Bronchial epithelial cell (primary cell): ENCODE data around the gene CRAMP1. TPM values are rescaled to one million over a fixed set of nuclear protein-coding genes. Genes with fewer than 3 reads are reported as not detected.

ENCODE experiments used
- DNase-seq: peaks from one replicate; pipeline ENCODE4 v3.0.0-alpha.2; 2010; ENCODE audit warnings: low read depth
- FAIRE-seq: peaks from 2 replicates; lab custom pipeline; 2011; peaks lifted over from hg19 to GRCh38; lab: Jason Lieb, UNC
- H3K27me3 ChIP-seq: 2 replicates; pipeline ENCODE4 v1.5.1; 2011; ENCODE audit warnings: low read length; ENCODE audit not compliant: control insufficient read depth, insufficient read depth
- H3K36me3 ChIP-seq: 2 replicates; pipeline ENCODE4 v1.5.1; 2011; ENCODE audit warnings: low read length; ENCODE audit not compliant: control insufficient read depth, insufficient read depth
- H3K4me3 ChIP-seq: 2 replicates; pipeline ENCODE4 v1.5.1; 2011; ENCODE audit warnings: mild to moderate bottlenecking, low read depth, low read length, control low read depth
- total RNA-seq: library from RNA; depleted of rRNA; stranded (reverse); fragments of >200 nt; gene quantifications from 2 replicates; pipeline ENCODE4 v1.2.1, GENCODE V29; 2014
- TF ChIP-seq, protein P1 (sequence below): IDR thresholded peaks from 2 replicates; pipeline ENCODE4 v1.5.1; 2011; ENCODE audit warnings: mild to moderate bottlenecking, moderate library complexity, low read length, control low read depth, inconsistent platforms; ENCODE audit not compliant: insufficient read depth, severe bottlenecking

Gene CRAMP1
- total RNA-seq, 1 donor from 2014 or later: 3.9 TPM

DNA sequence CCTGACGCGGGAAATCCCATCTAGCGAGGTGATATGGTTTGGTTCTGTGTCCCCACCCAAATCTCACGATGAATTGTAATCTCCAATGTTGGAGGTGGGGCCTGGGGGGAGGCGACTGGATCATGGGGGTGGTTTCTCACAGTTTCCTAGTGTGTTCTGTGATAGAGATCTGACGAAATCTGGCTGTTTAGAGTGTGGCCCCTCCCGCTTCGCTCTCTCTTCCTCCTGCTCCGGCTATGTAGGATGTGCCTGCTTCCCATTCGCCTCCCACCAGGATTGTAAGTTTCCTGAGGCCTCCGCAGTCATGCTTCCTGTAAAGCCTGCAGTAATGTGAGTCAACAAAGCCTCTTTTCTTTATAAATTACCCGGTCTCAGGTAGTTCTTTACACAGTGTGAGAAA, 31.9 kb upstream of the CRAMP1 start:
- FAIRE-seq: no peak
- Histone ChIP-seq H3K4me3 (no peak overlapping the region), H3K27me3 (no peaks in the 10 kb centered on the region), H3K36me3 (no peaks in the 10 kb centered on the region)
- DNase-seq: no peak
- TF ChIP-seq, protein P1, sequence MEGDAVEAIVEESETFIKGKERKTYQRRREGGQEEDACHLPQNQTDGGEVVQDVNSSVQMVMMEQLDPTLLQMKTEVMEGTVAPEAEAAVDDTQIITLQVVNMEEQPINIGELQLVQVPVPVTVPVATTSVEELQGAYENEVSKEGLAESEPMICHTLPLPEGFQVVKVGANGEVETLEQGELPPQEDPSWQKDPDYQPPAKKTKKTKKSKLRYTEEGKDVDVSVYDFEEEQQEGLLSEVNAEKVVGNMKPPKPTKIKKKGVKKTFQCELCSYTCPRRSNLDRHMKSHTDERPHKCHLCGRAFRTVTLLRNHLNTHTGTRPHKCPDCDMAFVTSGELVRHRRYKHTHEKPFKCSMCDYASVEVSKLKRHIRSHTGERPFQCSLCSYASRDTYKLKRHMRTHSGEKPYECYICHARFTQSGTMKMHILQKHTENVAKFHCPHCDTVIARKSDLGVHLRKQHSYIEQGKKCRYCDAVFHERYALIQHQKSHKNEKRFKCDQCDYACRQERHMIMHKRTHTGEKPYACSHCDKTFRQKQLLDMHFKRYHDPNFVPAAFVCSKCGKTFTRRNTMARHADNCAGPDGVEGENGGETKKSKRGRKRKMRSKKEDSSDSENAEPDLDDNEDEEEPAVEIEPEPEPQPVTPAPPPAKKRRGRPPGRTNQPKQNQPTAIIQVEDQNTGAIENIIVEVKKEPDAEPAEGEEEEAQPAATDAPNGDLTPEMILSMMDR: no peak

GRCh38 chr16:1580956-1581355, 31.2 kb upstream of the CRAMP1 start:
- no peak overlapping the region for H3K4me3 ChIP-seq
- TF ChIP-seq, protein P1: no peak
- no peaks in the 10 kb centered on the region for H3K27me3 ChIP-seq
- peaks cover under 1% of the 10 kb centered on the region for H3K36me3 ChIP-seq
- no peak for FAIRE-seq
- no peak for DNase-seq

GRCh38 chr16:1581804-1582203, 30.4 kb upstream of the CRAMP1 start:
- no peak overlapping the region for H3K4me3 ChIP-seq
- FAIRE-seq (no peak), DNase-seq (no peak)
- no peaks in the 10 kb centered on the region for H3K27me3 ChIP-seq
- TF ChIP-seq, protein P1: no peak
- peaks cover 6% of the 10 kb centered on the region for H3K36me3 ChIP-seq

DNA sequence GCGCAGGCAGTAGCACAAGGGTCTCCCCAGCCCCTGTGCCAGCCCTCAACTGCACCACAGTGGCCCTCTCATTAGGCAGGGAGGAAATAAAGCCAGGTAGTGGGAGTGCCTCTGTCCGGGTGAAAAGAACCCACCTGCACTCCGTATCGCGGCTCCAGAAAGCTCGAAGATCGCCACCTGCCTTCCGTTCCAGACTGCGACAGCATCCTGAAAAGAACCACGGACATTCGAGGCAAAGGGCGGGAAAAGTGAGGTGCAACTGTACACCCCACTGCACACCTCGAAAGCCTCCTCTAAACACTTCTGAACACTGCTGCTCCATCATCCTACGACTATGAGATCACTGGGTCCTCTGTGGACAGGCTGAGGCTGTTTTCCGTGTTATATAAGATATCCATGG, 29.0 kb upstream of the CRAMP1 start:
- H3K27me3 ChIP-seq: no peaks in the 10 kb centered on the region
- H3K4me3 ChIP-seq: no peak overlapping the region
- TF ChIP-seq, protein P1: no peak
- peaks cover 8% of the 10 kb centered on the region for H3K36me3 ChIP-seq
- no peak for DNase-seq
- FAIRE-seq: no peak

DNA sequence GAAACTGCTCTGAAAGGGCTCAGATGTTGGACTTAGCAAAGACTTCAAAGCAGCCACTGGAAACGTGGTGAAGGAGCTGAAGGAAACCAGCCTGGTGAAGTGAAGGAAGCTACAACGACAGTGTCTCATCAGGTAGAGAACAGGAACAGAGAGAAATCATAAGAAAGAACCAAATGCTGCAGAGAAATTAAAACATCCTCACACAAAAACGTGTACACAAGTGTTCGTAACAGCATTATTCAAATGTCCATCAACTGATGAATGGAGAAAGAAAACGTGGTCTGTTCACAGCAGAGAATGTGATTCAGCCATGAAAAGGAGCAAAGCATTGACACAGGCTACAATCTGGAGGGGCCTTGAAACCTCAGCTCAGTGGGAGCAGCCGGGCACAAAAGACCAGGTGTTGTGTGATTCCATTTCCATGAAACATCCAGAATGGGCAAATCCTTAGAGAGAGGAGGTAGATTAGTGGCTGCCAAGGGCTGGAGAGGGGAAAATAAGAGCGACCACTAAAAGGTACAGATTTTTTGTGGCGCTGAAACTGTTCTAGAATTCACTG, 27.2 kb upstream of the CRAMP1 start:
- Histone ChIP-seq H3K36me3 (peaks cover 8% of the 10 kb centered on the region), H3K4me3 (no peak overlapping the region), H3K27me3 (no peaks in the 10 kb centered on the region)
- DNase-seq (no peak), FAIRE-seq (peak; percentile 40)
- TF ChIP-seq, protein P1: no peak

DNA sequence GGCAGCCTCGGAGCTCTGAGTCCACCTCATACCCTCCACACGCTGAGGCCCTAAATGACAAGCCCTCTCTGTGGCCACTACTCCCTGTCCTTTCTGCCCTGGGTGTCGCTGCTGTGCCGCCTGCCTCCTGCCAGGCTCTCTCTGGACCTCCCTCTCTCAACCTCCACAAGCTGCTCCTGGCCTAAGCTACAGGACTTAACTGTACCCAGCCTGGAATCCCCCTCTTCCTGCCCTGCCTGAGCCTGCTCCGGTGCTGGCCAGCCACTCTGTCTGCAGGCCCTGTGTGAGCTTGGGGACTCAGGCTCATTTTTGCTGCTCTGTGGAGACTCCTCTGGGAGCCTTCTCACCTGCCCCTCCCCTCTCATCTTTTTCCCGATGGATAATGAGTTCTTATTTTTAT, 21.8 kb upstream of the CRAMP1 start:
- no peaks in the 10 kb centered on the region for H3K27me3 ChIP-seq
- peaks cover 8% of the 10 kb centered on the region for H3K36me3 ChIP-seq
- DNase-seq (no peak), FAIRE-seq (no peak)
- TF ChIP-seq, protein P1: no peak
- H3K4me3 ChIP-seq: no peak overlapping the region
